Pericardium fibroblast (primary cell): ENCODE measurements around the gene ZNF132. TPM values are rescaled to one million over a fixed set of nuclear protein-coding genes. Genes with fewer than 3 reads are reported as not detected.

Source experiments
- total RNA-seq: library from RNA; depleted of rRNA; stranded (reverse); fragments of >200 nt; gene quantifications from 2 replicates; pipeline ENCODE4 v1.2.3, GENCODE V29; 2015

ZNF132 gene
- total RNA-seq = 3.8 and 4.4 TPM in 2 replicates

DNA sequence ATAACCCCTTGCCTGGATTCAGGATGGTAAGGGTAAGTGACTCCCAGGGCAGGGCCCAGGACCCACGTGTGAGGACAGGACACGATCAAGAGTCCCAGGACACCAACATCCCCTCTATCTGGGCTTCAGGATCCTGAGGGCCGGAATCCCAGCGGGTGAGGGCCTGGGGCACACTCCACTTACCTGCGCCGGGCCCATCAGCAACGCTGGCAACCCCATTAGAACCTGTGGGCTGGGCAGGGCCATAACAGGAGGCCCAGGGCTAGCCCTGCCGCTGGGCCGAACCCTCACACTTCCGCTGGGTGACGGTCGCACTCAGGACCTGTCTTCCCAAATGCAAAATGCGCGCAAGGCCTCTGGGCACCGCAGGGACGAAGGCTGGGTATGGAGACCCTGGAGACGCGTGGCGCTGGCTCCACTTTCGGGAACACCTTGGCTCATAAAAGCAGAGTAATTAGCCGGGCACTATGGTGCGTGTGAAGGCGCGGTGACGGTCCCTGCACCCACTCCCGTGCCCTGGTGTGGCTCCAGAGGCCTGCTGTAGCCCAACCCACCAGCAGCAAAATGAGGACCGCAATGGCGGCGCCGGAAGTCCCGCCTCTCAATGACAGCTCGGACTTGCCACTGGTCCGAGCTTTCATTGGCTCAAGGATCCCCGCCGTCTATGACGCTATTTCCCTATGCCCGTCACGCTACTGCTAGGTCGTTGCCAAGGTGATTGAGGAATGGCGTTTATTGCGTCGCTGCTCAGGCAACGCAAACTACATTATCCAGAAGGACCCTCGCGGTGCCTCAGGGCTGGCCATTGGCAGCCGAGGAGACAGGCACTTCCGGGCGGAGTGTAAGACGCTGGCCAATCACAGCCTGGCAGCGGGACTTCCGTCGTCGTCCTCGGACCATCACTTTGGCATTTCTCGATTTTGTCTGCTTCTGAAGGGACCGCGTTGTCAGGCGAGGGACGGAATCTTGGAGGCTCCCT, at the start of gene ZNF132:
Gene ZNF132 (minus strand): TSS at position 578 of the 979 bp plus-strand sequence. CDS start 332 bp downstream, at position 246.

DNA sequence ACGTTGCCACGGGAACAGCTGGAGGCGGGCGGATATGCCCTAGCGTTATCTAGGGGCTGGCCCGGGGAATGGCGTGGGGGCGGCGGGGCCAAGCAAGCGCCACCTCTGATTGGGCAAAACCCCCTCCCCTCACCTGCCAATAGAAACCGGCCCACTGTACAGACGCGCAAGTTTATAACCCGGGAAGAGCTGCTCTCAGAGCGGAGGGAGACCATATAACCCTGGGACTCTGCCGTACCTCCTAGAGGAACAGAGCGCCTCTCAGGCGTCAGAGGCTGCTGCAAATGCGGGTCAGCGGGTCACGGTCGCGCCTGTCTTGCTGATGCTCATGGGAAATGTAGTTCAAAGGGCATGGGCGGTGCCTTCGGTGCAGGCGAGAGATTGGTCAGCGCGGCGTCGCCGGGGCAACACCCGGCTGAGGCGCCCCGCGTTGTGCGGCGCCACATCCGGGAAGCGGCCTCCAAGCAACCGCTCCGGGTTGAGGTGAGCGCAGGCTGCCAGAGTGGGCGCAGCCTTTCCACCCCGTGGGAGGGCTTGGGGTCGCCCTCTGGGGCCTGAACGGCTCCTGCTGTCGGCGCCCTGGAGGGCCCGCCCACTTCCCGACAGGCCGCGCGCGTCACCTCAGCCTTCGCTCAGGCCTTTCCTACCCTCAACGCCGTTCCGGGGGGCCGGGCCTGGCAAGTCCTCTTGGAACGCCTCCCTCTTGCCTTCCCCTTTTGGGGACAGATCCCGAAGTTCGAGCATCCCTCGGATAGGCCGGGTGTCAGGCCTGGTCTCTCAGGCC, 36.0 kb upstream of the ZNF132 start, which contains the start of gene ZNF446:
Gene ZNF446 (plus strand): TSS at position 639 of the 784 bp plus-strand sequence. CDS start 867 bp downstream, outside the sequence.

DNA sequence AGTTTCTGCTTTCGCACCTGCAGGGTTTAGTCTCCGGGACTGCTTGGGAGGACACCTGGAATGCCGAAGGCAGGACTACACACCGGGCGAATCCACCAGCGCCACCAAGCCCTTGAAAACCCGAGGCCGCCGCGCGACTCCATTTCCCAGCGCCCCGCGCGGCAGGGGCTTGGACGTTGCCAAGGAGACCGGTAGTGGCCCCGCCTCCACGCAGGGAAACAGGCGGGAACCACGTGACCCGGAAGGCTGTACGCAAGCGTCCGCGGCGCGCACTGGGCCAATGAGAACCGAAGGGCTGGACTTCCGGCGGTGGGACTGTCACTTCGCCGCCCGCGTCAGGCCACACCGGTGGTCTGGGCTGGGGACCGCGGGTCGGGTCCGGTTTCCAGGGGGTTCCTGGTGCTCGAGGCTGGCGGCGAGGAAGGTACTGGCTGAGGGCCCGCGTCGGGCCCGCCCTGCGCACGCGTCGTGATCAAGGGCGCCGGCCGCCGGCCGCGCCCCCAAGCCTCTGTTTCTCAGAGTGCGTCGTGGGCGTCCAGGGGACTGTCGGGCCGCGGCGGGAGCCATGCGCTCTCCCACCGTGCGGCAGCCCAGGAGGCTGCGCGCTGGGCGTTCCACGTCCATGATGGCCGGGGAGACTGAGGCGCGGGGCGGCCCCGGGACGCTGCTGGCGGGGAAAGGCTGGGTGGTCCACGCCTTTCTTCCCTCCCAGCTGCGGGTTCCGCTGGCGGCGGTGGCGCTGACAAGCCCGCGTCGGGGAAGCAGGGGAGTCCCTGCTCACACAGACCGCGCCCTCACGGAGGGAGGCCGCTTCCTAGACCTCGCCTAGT, 27.0 kb upstream of the ZNF132 start, which contains the start of gene ZNF324:
Gene ZNF324 (plus strand): TSS at position 321 of the 830 bp plus-strand sequence. CDS start 2,106 bp downstream, outside the sequence.

DNA sequence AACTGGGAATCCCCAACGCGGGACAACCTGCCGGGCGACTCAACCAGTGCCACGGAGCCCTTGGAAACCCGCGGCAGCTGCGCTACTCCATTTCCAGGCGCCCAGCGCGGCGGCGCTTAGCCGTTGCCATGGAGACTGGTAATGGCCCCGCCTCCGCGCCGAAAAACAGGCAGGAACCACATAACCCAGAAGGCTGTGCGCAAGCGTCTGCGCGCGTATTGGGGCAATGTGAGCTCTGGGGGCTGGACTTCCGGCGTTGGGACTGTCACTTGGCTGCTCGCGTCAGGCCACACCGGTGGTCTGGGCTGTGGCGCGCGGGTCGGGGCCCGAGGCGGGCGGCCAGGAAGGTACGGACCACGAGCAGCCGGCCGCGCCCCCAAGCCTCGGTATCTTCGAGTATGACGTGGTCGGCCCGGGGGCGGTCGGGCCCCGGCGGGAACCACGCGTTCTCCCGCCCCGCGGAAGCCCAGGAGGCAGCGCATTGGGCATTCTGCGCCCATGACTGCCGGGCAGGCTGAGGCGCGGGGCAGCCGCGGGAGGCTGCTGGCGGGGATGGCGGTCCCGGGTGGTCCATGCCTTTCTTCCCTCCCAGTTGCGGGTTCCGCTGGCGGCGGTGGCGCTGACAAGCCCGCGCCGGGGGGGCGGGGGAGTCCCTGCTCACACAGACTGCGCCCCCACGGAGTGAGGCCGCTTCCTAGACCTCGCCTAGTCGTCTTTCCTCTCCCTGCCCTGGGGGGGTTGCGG, 11.6 kb upstream of the ZNF132 start, which contains the start of gene ZNF324B:
Gene ZNF324B (plus strand): TSS at position 265 of the 744 bp plus-strand sequence. CDS start 2,080 bp downstream, outside the sequence.

GRCh38 chr19:58408152-58409009, 31.6 kb downstream of the ZNF132 start, which contains the start of gene ZNF584:
ZNF584 (plus strand) TSS chr19:58408649; CDS start chr19:58409148, 499 bp downstream.

DNA sequence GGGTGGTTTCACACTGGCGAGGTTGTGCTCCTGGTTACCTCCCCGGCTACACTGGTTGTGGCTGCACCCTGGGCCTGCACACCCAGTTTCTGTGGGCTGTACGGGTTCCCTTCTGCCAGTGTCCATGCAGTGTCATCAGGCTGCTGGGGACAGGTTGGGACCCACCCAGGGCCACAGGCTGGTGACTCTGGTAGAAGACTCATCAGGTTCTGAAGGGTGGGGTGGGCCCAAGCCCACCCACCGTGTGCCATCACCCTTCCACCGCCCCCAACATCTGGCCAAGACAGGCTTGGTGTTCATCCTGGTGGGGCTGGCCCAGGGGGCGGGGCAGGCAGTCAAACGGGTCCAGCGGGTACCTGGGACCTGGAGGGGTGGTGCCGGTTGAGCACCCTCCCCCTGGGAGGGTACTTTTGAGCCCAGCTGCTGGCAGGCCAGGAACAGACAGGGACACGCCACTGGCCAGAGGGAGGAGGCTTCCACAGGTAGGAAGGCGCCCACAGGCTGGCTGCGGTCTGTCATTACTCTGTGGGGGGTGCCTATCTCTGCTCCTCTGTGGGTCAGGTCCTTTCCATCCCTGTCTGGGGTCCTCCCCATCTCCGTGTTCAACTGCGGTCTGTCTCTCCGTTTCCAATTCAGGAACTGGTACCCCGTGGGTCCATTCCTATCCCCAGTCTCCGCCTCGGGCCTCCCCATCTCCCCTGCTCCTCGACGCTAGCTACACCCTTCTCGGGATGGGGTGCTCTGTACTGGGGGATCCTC, 44.6 kb downstream of the ZNF132 start, which contains the start of gene RNF225:
Gene RNF225 (plus strand): TSS at position 437 of the 759 bp plus-strand sequence. CDS start 434 bp downstream, outside the sequence.

DNA sequence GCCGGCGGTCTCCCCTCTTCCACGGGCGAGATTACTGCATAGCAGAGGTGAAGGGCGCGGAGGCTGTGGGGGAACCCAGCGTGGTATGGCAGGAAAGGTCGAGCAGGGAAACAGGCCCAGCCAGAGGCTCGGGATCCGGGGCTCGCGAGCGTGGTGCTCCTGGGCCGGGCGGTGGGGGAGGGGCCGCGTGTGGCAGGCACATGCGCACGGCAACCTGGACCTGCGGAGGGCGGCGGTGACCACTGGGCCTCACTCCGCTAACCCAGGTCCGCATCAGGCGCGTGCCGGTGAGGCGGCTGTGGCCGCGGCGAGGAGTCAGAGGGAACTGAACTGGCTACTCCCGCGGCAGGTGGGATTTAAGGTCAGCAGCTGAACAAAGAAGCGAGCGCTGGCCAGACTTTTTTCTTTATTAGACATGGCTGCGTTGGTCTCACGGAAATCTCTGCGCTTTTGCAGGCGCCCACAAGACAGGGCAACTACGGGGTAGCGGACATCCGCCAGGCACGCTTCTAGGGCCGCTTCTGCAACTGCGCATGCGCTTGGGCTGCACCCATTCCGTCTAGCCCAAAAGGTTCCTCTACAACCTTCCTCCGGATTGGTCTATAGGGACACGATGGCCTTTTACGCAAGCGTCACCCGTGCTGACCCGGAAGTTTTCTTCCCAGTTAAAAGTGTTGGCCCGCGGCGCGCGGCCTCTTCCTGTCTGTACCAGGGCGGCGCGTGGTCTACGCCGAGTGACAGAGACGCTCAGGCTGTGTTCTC, 53.2 kb downstream of the ZNF132 start, which contains the start of gene RPS5:
Gene RPS5 (plus strand): TSS at position 694 of the 762 bp plus-strand sequence. CDS start 869 bp downstream, outside the sequence.

Other genes starting within 250 kb of the ZNF132 start
- 21.0 and 23.2 TPM in 2 replicates for gene ZNF544, start 211.2 kb downstream of the ZNF132 start, total RNA-seq
- gene ZNF8, start 161.2 kb downstream of the ZNF132 start, total RNA-seq = 4.3 and 6.6 TPM in 2 replicates
- gene ERVK3-1, start 134.8 kb downstream of the ZNF132 start, total RNA-seq = 34.7 and 40.5 TPM in 2 replicates
- gene ZSCAN22, start 113.2 kb downstream of the ZNF132 start, total RNA-seq = 1.9 and 2.0 TPM in 2 replicates
- gene A1BG, start 86.7 kb downstream of the ZNF132 start, total RNA-seq = 16.1 and 31.5 TPM in 2 replicates
- 0.17 and 0.47 TPM in 2 replicates for gene ZNF497, start 77.4 kb downstream of the ZNF132 start, total RNA-seq
- gene ZNF837, start 59.1 kb downstream of the ZNF132 start, total RNA-seq = 3.3 and 7.1 TPM in 2 replicates
- 2,866 and 3,935 TPM in 2 replicates for gene RPS5, start 52.9 kb downstream of the ZNF132 start, total RNA-seq
- gene RNF225, start 44.5 kb downstream of the ZNF132 start, total RNA-seq = 0.09 TPM in 1 of 2 replicates, not detected in the other
- gene ZNF584, start 31.5 kb downstream of the ZNF132 start, total RNA-seq = 9.0 and 18.3 TPM in 2 replicates
- gene ZNF324B, start 11.5 kb upstream of the ZNF132 start, total RNA-seq = 6.2 and 7.1 TPM in 2 replicates
- 9.4 and 10.4 TPM in 2 replicates for gene ZNF324, start 26.9 kb upstream of the ZNF132 start, total RNA-seq
- gene ZNF446, start 36.2 kb upstream of the ZNF132 start, total RNA-seq = 14.0 and 15.7 TPM in 2 replicates
- gene SLC27A5, start 71.8 kb upstream of the ZNF132 start, total RNA-seq = 2.8 and 3.0 TPM in 2 replicates
- gene ZBTB45, start 79.7 kb upstream of the ZNF132 start, total RNA-seq = 15.2 and 15.5 TPM in 2 replicates
- 231 and 262 TPM in 2 replicates for gene TRIM28, start 103.9 kb upstream of the ZNF132 start, total RNA-seq
- 106 and 140 TPM in 2 replicates for gene CHMP2A, start 115.0 kb upstream of the ZNF132 start, total RNA-seq
- 22.0 and 27.4 TPM in 2 replicates for gene UBE2M, start 118.5 kb upstream of the ZNF132 start, total RNA-seq
- 11.6 and 18.3 TPM in 2 replicates for gene MZF1, start 133.2 kb upstream of the ZNF132 start, total RNA-seq